K562 (cell line): Measurements from ENCODE around the gene OBSL1. TPM values are rescaled to one million over a fixed set of nuclear protein-coding genes. Genes with fewer than 3 reads are reported as not detected.

Experiments
- CEBPG ChIP-seq, 3 experiments: fragments of 200-800 bp in 1 of 3; sonication (Bioruptor generic) in 1 of 3; sonication (generic) in 1 of 3; formaldehyde crosslinking in 1 of 3; IDR thresholded peaks in 2 of 3; conservative IDR thresholded peaks in 1 of 3; 2 replicates each; pipeline versions ENCODE4 v1.6.1 to v1.8.0; 2016 to 2022; ENCODE audit warnings: missing compliant biosample characterization in 2 of 3, missing genetic modification characterization in 2 of 3, mild to moderate bottlenecking in 1 of 3, missing genetic modification reagents in 1 of 3
- ETS1 ChIP-seq: conservative IDR thresholded peaks from 2 replicates; pipeline ENCODE4 v1.6.1; 2011; ENCODE audit warnings: low read depth, mild to moderate bottlenecking, low read length; ENCODE audit not compliant: control insufficient read depth
- GATAD2A ChIP-seq: fragments of 450-650 bp; IDR thresholded peaks from 2 replicates; pipeline ENCODE4 v1.6.1; 2017
- HOXB6 ChIP-seq: fragments of 250-450 bp; sonication (Bioruptor Pico); IDR thresholded peaks from 2 replicates; pipeline ENCODE4 v1.5.1; 2022; ENCODE audit warnings: mild to moderate bottlenecking, borderline replicate concordance
- MGA ChIP-seq: fragments of 450-650 bp; IDR thresholded peaks from 2 replicates; pipeline ENCODE4 v1.6.1; 2016; ENCODE audit warnings: mild to moderate bottlenecking, moderate library complexity
- STAT6 ChIP-seq: sonication (generic); formaldehyde crosslinking; IDR thresholded peaks from 2 replicates; pipeline ENCODE4 v1.8.1; 2023; ENCODE audit warnings: mild to moderate bottlenecking, missing genetic modification reagents
- TEAD4 ChIP-seq, 2 experiments: sonication (generic) in 1 of 2; formaldehyde crosslinking in 1 of 2; IDR thresholded peaks; 2 replicates each; pipeline versions ENCODE4 v1.6.1 to v1.8.0; 2012 to 2022; ENCODE audit warnings: borderline replicate concordance in 1 of 2, inconsistent platforms in 1 of 2, low read length in 1 of 2, mild to moderate bottlenecking in 1 of 2, missing genetic modification reagents in 1 of 2
- polyA plus RNA-seq, 8 experiments: library from polyadenylated mRNA; depleted of rRNA in 4 of 8; stranded (reverse) in 5 of 8; unstranded in 3 of 8; fragments of >200 nt; fragmentation: Nextera tagmentation in 2 of 8; fragmentation: Illumina TruSeq in 1 of 8; extraction: Ambion mirVana in 2 of 8; extraction: Trizol in 1 of 8; gene quantifications; 2 replicates each; pipeline versions ENCODE4 v1.2.1 to v1.2.3, GENCODE V29; 2011 to 2014; ENCODE audit warnings: inconsistent platforms in 1 of 8, missing spikeins in 1 of 8
- total RNA-seq, 7 experiments: library from RNA; depleted of rRNA in 6 of 7; stranded (reverse); fragments of >200 nt in 6 of 7; fragmentation: Illumina TruSeq in 2 of 7; extraction: Trizol in 2 of 7; gene quantifications; 2 replicates each; pipeline versions ENCODE4 v1.2.1 to v1.2.3, GENCODE V29; 2011 to 2021; ENCODE audit warnings: low replicate concordance in 1 of 7

The OBSL1 gene
- total and polyA plus RNA-seq, 9 of the 15 experiments (the other 6 are each of a cell fraction or from before 2014, with no cell fraction given): 1.2 to 26.6 (median 8.6) TPM

- TF ChIP-seq MGA (peak; percentile 69), CEBPG (CRISPR knock-in tag; IDR thresholded peaks at IDR 0.05) (peak; percentile 7; the same call in 1 of the 2 replicates), CEBPG (tag; conservative IDR thresholded peaks at IDR 0.05 in 1 of 2, IDR thresholded peaks at IDR 0.05 in 1 of 2) (no peak), HOXB6 (no peak), GATAD2A (no peak), ETS1 (peak; percentile 72; the same call in 1 of the 2 replicates), STAT6 (CRISPR knock-in tag) (no peak), TEAD4 (IDR thresholded peaks at IDR 0.05; ENCODE audit: low read length) (no peak), TEAD4 (CRISPR knock-in tag; IDR thresholded peaks at IDR 0.05; ENCODE audit: borderline replicate concordance) (peak; percentile 51; the same call in 1 of the 2 replicates)
Observed at GRCh38 chr2:219541611-219542180, 29.6 kb downstream of the OBSL1 start (continued).
